ENCODE measurements around the gene ASIP.

GRCh38 chr20:34300809-34301586 lies 59.8 kb downstream of the ASIP start:
- TF ChIP-seq KLF9 (CRISPR knock-in tag; IDR thresholded peaks at IDR 0.05; ENCODE audit: low read depth) (no peak), HMGXB4 (CRISPR knock-in tag; IDR thresholded peaks at IDR 0.05; ENCODE audit: borderline replicate concordance in 1 of 2, low read depth in 1 of 2) (peak in 1 of 2 experiments; percentile 46; a peak in 1 of 4 replicates), RFX5 (IDR thresholded peaks at IDR 0.05; ENCODE audit: low read depth, low read length) (no peak), KDM5B (CRISPR knock-in tag; IDR thresholded peaks at IDR 0.05; ENCODE audit: borderline replicate concordance) (no peak), ERF (CRISPR knock-in tag; IDR thresholded peaks at IDR 0.05) (no peak), REL (CRISPR knock-in tag; conservative IDR thresholded peaks at IDR 0.05) (no peak), MAX (IDR thresholded peaks at IDR 0.05) (peak; percentile 55), ZNF792 (CRISPR knock-in tag; IDR thresholded peaks at IDR 0.05) (no peak)

Data from HepG2 (cell line).